Measurements from ENCODE around the gene C1QTNF3. TPM values are rescaled to one million over a fixed set of nuclear protein-coding genes. Genes with fewer than 3 reads are reported as not detected.
"Not testable (repeated sequence)": the region's sequence is repeated elsewhere in the genome, so short reads cannot be mapped to it uniquely, and the experiment has no call there.

Gene C1QTNF3
- total RNA-seq, 1 donor from 2014 or later = 2.0 TPM

DNA sequence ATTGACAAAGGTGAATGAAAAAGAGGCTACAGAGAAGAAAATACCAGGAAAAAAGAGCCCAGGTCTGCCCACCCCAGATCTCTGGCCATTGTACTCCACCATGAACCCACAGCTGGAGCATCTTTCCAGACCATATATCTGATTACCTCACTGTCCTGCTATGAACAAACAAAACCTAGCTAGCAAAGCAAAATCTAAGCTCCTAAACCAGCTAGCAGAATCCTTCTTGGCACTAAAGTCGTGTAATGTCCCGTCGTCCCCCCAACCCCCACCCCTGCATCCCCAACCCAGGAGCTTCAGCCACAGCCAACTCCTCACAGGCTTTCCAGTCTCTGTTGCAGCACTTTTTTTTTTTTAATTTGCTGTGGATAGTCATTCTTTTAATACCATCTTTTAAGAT, 2.5 kb downstream of the C1QTNF3 start:
- intact Hi-C loops (cut with micrococcal nuclease) = no loop called here
- Mint-ChIP-seq H3K27ac (no peak overlapping the region), H3K36me3 (ENCODE audit: low read depth) (no peaks in the 10 kb centered on the region), H3K4me1 (no peaks in the 10 kb centered on the region), H3K9me3 (peaks cover 5% of the 10 kb centered on the region), H3K27me3 (no peaks in the 10 kb centered on the region), H3K4me3 (no peak overlapping the region)
- no peak for DNase-seq

GRCh38 chr5:34039398-34040157, 3.4 kb downstream of the C1QTNF3 start:
- Mint-ChIP-seq H3K27ac (no peak overlapping the region), H3K4me3 (no peak overlapping the region), H3K36me3 (ENCODE audit: low read depth) (peaks cover 2% of the 10 kb centered on the region), H3K27me3 (no peaks in the 10 kb centered on the region), H3K9me3 (peaks cover 5% of the 10 kb centered on the region), H3K4me1 (no peaks in the 10 kb centered on the region)
- DNase-seq = no peak
- intact Hi-C loops (cut with micrococcal nuclease) = no loop called here

DNA sequence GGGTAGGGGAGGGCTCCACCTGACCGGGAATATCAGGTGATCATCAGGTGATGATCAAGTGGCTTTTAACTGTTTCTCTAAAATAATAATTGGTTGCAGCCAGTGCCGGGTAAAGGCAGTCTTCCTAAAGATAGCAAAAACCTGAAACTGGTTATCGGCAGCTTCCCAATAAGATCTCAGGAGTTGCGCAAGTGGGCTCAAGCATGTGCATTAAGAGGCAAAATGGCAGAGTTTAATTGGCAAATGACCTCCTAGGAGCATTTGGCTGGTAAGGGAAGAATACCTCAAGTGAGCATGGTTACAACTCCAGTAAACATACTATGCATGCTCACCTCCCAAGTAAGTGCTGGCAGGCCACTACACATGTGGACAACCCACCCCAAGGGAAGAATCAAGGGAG, 4.2 kb downstream of the C1QTNF3 start:
- Mint-ChIP-seq H3K9me3 (peaks cover 5% of the 10 kb centered on the region), H3K27me3 (no peaks in the 10 kb centered on the region), H3K36me3 (ENCODE audit: low read depth) (peaks cover 2% of the 10 kb centered on the region), H3K4me3 (no peak overlapping the region), H3K4me1 (no peaks in the 10 kb centered on the region), H3K27ac (no peak overlapping the region)
- intact Hi-C loops (cut with micrococcal nuclease) = no loop called here
- DNase-seq = no peak

DNA sequence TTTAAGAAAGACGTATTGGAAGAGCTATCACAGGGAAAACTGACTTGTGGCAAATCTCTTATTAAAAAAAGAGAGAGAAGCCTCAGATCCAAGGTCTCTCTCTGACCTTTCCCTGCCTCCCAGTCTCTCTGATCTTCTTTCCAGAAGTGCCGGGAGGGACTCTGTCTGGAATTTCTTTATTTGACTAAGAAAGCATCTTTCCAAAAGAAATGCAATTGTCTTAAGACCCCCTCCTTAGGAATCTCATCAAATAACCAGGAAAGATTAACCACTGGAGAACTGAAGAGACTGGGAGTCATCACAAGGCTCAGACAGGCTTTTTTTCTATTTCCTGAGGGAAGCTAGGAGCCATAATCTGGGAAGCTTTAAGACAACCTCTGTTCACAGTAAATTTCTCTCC, 4.6 kb downstream of the C1QTNF3 start:
- peaks cover 4% of the 10 kb centered on the region for H3K36me3 Mint-ChIP-seq (ENCODE audit: low read depth)
- H3K9me3 Mint-ChIP-seq = peaks cover 5% of the 10 kb centered on the region
- intact Hi-C loops (cut with micrococcal nuclease) = no loop called here
- no peak overlapping the region for H3K27ac Mint-ChIP-seq
- no peak overlapping the region for H3K4me3 Mint-ChIP-seq
- no peak for DNase-seq
- H3K27me3 Mint-ChIP-seq = no peaks in the 10 kb centered on the region
- H3K4me1 Mint-ChIP-seq = no peaks in the 10 kb centered on the region

DNA sequence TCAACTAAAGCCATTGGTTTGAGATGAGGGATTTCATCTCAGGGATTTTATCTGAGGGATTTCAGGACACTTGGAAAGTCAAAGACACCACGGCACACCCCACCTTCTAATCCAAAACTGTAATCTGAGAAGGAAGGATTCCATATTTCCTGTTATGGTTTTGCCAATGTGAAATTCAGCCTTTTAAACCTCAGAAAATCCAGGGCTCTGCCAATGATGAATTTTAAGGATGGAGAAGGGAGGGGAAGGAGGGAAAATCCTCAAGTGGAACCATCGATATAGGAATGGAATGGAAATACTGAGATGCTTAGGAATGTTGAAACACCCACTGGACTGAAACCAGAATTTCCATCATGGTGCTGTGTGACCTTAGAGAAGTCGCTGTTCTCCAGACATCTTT, 5.3 kb downstream of the C1QTNF3 start:
- no peak for DNase-seq
- Mint-ChIP-seq H3K4me3 (no peak overlapping the region), H3K27ac (no peak overlapping the region), H3K9me3 (peaks cover 8% of the 10 kb centered on the region), H3K4me1 (no peaks in the 10 kb centered on the region), H3K27me3 (no peaks in the 10 kb centered on the region), H3K36me3 (ENCODE audit: low read depth) (peaks cover 9% of the 10 kb centered on the region)
- intact Hi-C loops (cut with micrococcal nuclease) = no loop called here

- Mint-ChIP-seq H3K9me3 (peaks cover 8% of the 10 kb centered on the region), H3K4me3 (no peak overlapping the region), H3K27me3 (no peaks in the 10 kb centered on the region), H3K4me1 (no peaks in the 10 kb centered on the region), H3K36me3 (ENCODE audit: low read depth) (peaks cover 9% of the 10 kb centered on the region), H3K27ac (no peak overlapping the region)
- no peak for DNase-seq
- intact Hi-C loops (cut with micrococcal nuclease) = no loop called here
These were observed 7.3 kb downstream of the C1QTNF3 start for GRCh38 chr5:34035756-34036155.

DNA sequence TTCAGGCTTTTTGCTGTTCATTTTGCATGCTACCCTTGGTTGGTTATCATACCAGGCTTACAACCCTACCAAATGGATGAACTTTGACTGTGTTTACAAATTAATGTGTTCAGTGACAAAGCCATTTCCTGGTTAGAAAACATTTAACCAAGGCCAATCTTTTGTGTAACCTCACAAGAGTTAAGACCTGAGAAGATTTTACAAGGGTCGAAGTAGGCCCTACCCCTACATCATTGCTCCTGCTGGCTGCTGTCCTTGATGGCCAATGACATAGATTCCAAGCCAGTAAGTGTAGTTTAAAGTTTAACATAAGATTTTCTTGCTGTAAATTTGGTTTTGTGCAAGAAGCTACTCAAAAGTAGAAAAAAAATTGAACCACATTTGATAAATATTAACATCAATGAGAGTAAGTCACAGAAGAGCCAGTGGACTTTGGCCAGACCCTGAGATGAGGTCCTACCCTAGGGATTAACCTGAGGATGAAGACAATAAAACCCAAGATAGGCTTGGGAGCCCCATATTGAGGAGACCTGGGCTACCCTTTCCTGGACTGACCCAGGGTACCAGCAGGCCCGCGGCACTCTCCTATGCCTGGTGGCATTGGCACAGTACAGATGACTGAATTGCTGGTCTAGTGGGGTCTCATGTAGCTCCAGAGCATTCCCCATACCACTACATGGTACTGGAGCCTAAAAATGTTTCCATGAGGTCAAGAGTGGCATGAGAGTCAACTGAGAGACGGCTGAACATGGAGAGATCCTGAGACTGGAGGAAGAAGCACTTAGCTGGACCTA, 8.3 kb downstream of the C1QTNF3 start:
- peaks cover 9% of the 10 kb centered on the region for H3K36me3 Mint-ChIP-seq (ENCODE audit: low read depth)
- intact Hi-C loops (cut with micrococcal nuclease) = no loop called here
- H3K4me1 Mint-ChIP-seq = no peaks in the 10 kb centered on the region
- DNase-seq = no peak
- H3K27ac Mint-ChIP-seq = no peak overlapping the region
- peaks cover 8% of the 10 kb centered on the region for H3K9me3 Mint-ChIP-seq
- no peak overlapping the region for H3K4me3 Mint-ChIP-seq
- H3K27me3 Mint-ChIP-seq = no peaks in the 10 kb centered on the region

GRCh38 chr5:34031966-34032365, 11.0 kb downstream of the C1QTNF3 start:
- no peak overlapping the region for H3K4me3 Mint-ChIP-seq
- H3K4me1 Mint-ChIP-seq = no peaks in the 10 kb centered on the region
- intact Hi-C loops (cut with micrococcal nuclease) = no loop called here
- peaks cover 9% of the 10 kb centered on the region for H3K36me3 Mint-ChIP-seq (ENCODE audit: low read depth)
- H3K27ac Mint-ChIP-seq = no peak overlapping the region
- peaks cover 4% of the 10 kb centered on the region for H3K9me3 Mint-ChIP-seq
- no peak for DNase-seq
- no peaks in the 10 kb centered on the region for H3K27me3 Mint-ChIP-seq

- Mint-ChIP-seq H3K27ac (no peak overlapping the region), H3K4me3 (no peak overlapping the region), H3K36me3 (ENCODE audit: low read depth) (peaks cover 9% of the 10 kb centered on the region), H3K9me3 (peaks cover 4% of the 10 kb centered on the region), H3K27me3 (no peaks in the 10 kb centered on the region), H3K4me1 (peaks cover 1% of the 10 kb centered on the region)
- intact Hi-C loops (cut with micrococcal nuclease) = no loop called here
- DNase-seq = no peak
These were observed 11.9 kb downstream of the C1QTNF3 start for GRCh38 chr5:34031117-34031516.

GRCh38 chr5:34030585-34030984, 12.4 kb downstream of the C1QTNF3 start:
- not testable (repeated sequence) for DNase-seq

DNA sequence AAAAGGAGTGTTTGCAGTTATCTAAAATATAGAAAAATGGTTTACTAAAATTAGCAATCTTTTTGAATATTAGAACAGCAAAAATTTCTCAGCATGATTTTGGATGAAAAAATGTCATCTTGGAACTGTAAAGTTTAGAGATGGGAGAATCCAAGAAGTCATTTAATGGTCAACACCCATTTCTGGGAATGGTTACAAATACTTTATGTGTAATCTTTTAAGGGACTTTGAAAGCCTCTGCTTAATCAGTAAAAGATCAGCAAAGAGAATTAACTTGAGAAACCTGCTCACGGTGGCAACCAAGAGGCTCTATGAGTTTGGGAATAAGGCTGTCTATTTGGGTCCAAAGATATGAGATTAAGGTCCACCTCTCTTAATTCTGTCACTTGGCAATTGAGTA, 13.0 kb downstream of the C1QTNF3 start:
- H3K4me3 Mint-ChIP-seq = no peak overlapping the region
- DNase-seq = no peak
- H3K36me3 Mint-ChIP-seq (ENCODE audit: low read depth) = peaks cover 9% of the 10 kb centered on the region
- no peak overlapping the region for H3K27ac Mint-ChIP-seq
- H3K4me1 Mint-ChIP-seq = peaks cover 4% of the 10 kb centered on the region
- no peaks in the 10 kb centered on the region for H3K27me3 Mint-ChIP-seq
- intact Hi-C loops (cut with micrococcal nuclease) = no loop called here
- peaks cover 4% of the 10 kb centered on the region for H3K9me3 Mint-ChIP-seq

More at GRCh38 chr5:34030585-34030984, 12.4 kb downstream of the C1QTNF3 start:
- H3K36me3 Mint-ChIP-seq (ENCODE audit: low read depth); H3K27me3 Mint-ChIP-seq; H3K27ac Mint-ChIP-seq; intact Hi-C loops (cut with micrococcal nuclease); H3K4me1 Mint-ChIP-seq; H3K9me3 Mint-ChIP-seq; H3K4me3 Mint-ChIP-seq: not testable (repeated sequence)

DNA sequence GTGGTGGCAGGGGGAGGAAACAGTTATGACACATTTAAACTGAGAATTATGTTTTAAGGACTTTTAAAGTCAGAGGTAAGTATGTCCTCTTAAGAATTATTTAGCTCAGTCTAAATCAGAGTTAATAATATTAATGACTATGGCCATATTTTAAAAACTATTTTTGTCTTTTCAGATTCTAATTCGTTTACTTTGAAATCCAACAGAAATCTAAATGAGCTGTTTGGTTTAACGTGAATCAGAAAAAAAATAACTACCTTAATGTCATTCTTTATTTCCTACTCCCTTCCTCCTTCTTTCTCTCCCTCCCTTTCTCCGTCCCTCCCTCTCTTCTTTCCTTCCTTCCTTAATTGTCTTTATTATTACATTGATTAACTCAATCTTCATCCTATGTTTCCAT, 14.7 kb downstream of the C1QTNF3 start:
- DNase-seq = no peak
- Mint-ChIP-seq H3K36me3 (ENCODE audit: low read depth) (peaks cover 5% of the 10 kb centered on the region), H3K27me3 (no peaks in the 10 kb centered on the region), H3K4me1 (peaks cover 4% of the 10 kb centered on the region), H3K4me3 (no peak overlapping the region), H3K27ac (no peak overlapping the region), H3K9me3 (peaks cover 3% of the 10 kb centered on the region)
- intact Hi-C loops (cut with micrococcal nuclease) = no loop called here

- Mint-ChIP-seq H3K4me3 (no peak overlapping the region), H3K36me3 (ENCODE audit: low read depth) (peaks cover 8% of the 10 kb centered on the region), H3K27ac (no peak overlapping the region), H3K4me1 (peaks cover 19% of the 10 kb centered on the region), H3K27me3 (no peaks in the 10 kb centered on the region), H3K9me3 (no peaks in the 10 kb centered on the region)
- intact Hi-C loops (cut with micrococcal nuclease) = no loop called here
- DNase-seq = peak; percentile 20
These were observed 16.8 kb downstream of the C1QTNF3 start for GRCh38 chr5:34026089-34026761.

GRCh38 chr5:34022121-34022705, 20.8 kb downstream of the C1QTNF3 start:
- Mint-ChIP-seq H3K36me3 (ENCODE audit: low read depth) (peaks cover 15% of the 10 kb centered on the region), H3K4me3 (peak overlapping the region; percentile 39), H3K27me3 (no peaks in the 10 kb centered on the region), H3K4me1 (peaks cover 24% of the 10 kb centered on the region), H3K27ac (peak overlapping the region; percentile 93), H3K9me3 (no peaks in the 10 kb centered on the region)
- peak; percentile 83 for DNase-seq
- intact Hi-C loops (cut with micrococcal nuclease) = loop anchor here (1.0 to 2.0 kb wide), 2 partner anchors 14 to 49 kb away; partner anchors contain the start of gene AMACR
